ENCODE results near the gene SLC16A7. TPM values are rescaled to one million over a fixed set of nuclear protein-coding genes. Genes with fewer than 3 reads are reported as not detected.

Gene SLC16A7
- total and polyA plus RNA-seq, 10 of the 15 experiments (the other 5 are each of a cell fraction or from before 2014, with no cell fraction given), result 1.5 to 12.9 (median 6.7) TPM

- TF ChIP-seq, protein P1, sequence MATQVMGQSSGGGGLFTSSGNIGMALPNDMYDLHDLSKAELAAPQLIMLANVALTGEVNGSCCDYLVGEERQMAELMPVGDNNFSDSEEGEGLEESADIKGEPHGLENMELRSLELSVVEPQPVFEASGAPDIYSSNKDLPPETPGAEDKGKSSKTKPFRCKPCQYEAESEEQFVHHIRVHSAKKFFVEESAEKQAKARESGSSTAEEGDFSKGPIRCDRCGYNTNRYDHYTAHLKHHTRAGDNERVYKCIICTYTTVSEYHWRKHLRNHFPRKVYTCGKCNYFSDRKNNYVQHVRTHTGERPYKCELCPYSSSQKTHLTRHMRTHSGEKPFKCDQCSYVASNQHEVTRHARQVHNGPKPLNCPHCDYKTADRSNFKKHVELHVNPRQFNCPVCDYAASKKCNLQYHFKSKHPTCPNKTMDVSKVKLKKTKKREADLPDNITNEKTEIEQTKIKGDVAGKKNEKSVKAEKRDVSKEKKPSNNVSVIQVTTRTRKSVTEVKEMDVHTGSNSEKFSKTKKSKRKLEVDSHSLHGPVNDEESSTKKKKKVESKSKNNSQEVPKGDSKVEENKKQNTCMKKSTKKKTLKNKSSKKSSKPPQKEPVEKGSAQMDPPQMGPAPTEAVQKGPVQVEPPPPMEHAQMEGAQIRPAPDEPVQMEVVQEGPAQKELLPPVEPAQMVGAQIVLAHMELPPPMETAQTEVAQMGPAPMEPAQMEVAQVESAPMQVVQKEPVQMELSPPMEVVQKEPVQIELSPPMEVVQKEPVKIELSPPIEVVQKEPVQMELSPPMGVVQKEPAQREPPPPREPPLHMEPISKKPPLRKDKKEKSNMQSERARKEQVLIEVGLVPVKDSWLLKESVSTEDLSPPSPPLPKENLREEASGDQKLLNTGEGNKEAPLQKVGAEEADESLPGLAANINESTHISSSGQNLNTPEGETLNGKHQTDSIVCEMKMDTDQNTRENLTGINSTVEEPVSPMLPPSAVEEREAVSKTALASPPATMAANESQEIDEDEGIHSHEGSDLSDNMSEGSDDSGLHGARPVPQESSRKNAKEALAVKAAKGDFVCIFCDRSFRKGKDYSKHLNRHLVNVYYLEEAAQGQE (IDR thresholded peaks at IDR 0.05; ENCODE audit: low read depth, low read length), result no peak
- TF ChIP-seq STAT1 (conservative IDR thresholded peaks at IDR 0.05), result no peak
Measured at GRCh38 chr12:59629890-59630289, 34.1 kb downstream of the SLC16A7 start (continued).

DNA sequence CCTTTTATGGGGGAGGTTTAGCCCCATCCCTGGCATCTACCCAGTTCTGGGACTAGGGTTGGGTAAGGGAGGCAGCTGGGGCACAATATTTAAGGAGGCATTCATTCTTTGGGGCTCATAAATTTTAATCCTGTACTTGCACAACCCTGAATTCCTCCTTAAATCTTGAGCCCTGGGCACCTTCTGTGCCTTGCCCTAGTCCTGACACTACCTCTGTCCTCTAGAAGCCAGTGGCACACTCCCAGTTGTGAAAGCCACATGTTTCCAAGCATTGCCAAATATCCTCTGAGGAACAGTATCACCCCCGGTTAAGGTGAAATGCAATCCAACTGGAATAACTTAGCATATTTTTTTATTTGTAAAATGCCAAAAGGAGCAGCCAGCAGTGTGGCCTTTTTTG, 36.6 kb downstream of the SLC16A7 start:
- POLR2A ChIA-PET, result no interaction called here
- no peak for TF ChIP-seq SUZ12 (IDR thresholded peaks at IDR 0.05; ENCODE audit: unreplicated experiment)
- TF ChIP-seq MYC (IDR thresholded peaks at IDR 0.05; ENCODE audit: insufficient read depth, insufficient read length, insufficient replicate concordance, low read length, severe bottlenecking), result no peak
- TF ChIP-seq IRF3 (IDR thresholded peaks at IDR 0.05), result no peak
- no peak for TF ChIP-seq CHD1 (IDR thresholded peaks at IDR 0.05; ENCODE audit: low read depth, low read length)
- no peak for TF ChIP-seq TBL1XR1 (IDR thresholded peaks at IDR 0.05; ENCODE audit: low read depth, low read length)
- intact Hi-C loops (cut with micrococcal nuclease; ENCODE audit: unreplicated experiment) (no loop called here), in situ Hi-C loops (cut with MboI) (no loop called here)
- RAD21 ChIA-PET (ENCODE audit: unreplicated experiment), result no interaction called here
- Histone ChIP-seq H3K27ac (ENCODE audit: control insufficient read depth, insufficient read depth) (no peak overlapping the region), H3K4me1 (ENCODE audit: control insufficient read depth, insufficient read depth, low read length) (peaks cover 1% of the 10 kb centered on the region; the same call in 1 of the 2 replicates), H3K36me3 (ENCODE audit: control insufficient read depth in 2 of 2, insufficient read depth in 2 of 2, low read length in 1 of 2) (no peaks in the 10 kb centered on the region), H3K4me2 (ENCODE audit: control insufficient read depth, insufficient read depth) (no peak overlapping the region), H3K27me3 (replicated peaks in 1 of 2; ENCODE audit: control insufficient read depth in 2 of 2, insufficient read depth in 2 of 2, low read length in 1 of 2) (no peaks in the 10 kb centered on the region), H4K20me1 (ENCODE audit: control insufficient read depth, insufficient read depth) (no peaks in the 10 kb centered on the region), H3K9me3 (replicated peaks; ENCODE audit: control insufficient read depth, insufficient read depth, low read length) (peaks cover 2% of the 10 kb centered on the region; the same call in 2 of the 3 replicates), H3K79me2 (ENCODE audit: control insufficient read depth, insufficient read depth, low read length) (no peaks in the 10 kb centered on the region; the same call in 1 of the 2 replicates), H2AFZ (ENCODE audit: control insufficient read depth, low read depth, low read length) (no peak overlapping the region), H3K9ac (ENCODE audit: control insufficient read depth, insufficient read depth, low read length) (no peak overlapping the region), H3K4me3 (no peak overlapping the region)
- BruUV-seq (replicated peaks), result no TSS peak
- CTCF ChIA-PET, result no interaction called here
- ATAC-seq (no peak), FAIRE-seq (no peak), DNase-seq (ENCODE audit: low read depth, low spot score) (no peak)
- SMC1A ChIA-PET (ENCODE audit: uncharacterized antibody, unreplicated experiment), result no interaction called here
- WGBS (ENCODE audit: insufficient coverage, insufficient replicate concordance, low lambda C conversion rate, missing lambda C conversion rate), result 93% methylated on average over 1 of the region's 1 CpG
